OCI-LY1 (cell line): ENCODE results near the gene NAA40.

ENCODE experiments used
- H2AFZ ChIP-seq: fragments of 200-600 bp; sonication (generic), shearing (Covaris generic); 2 replicates; pipeline ENCODE4 v1.6.0; 2014; ENCODE audit warnings: antibody characterized with exemption, mild to moderate bottlenecking, low read length
- H3F3A ChIP-seq: fragments of 200-600 bp; sonication (generic), shearing (Covaris generic); 2 replicates; pipeline ENCODE4 v1.6.0; 2014; ENCODE audit warnings: mild to moderate bottlenecking, antibody characterized with exemption, low read length, moderate library complexity; ENCODE audit not compliant: insufficient read depth
- H3K27ac ChIP-seq: fragments of 200-600 bp; sonication (generic); 2 replicates; pipeline ENCODE4 v1.5.1; 2014; ENCODE audit warnings: low read length, mixed run types, mild to moderate bottlenecking, low read depth; ENCODE audit not compliant: poor library complexity, severe bottlenecking
- H3K27me3 ChIP-seq: fragments of 200-600 bp; sonication (generic); 2 replicates; pipeline ENCODE4 v1.6.0; 2014; ENCODE audit warnings: antibody characterized with exemption, mild to moderate bottlenecking, low read length, moderate library complexity; ENCODE audit not compliant: insufficient read depth
- H3K36me3 ChIP-seq: fragments of 200-600 bp; sonication (generic); 2 replicates; pipeline ENCODE4 v1.6.1; 2014; ENCODE audit warnings: mild to moderate bottlenecking, antibody characterized with exemption, low read length, moderate library complexity, mixed read lengths; ENCODE audit not compliant: insufficient read depth
- H3K4me1 ChIP-seq: fragments of 200-600 bp; sonication (generic); 2 replicates; pipeline ENCODE4 v1.5.1; 2014; ENCODE audit warnings: mild to moderate bottlenecking, low read length, moderate library complexity; ENCODE audit not compliant: insufficient read depth, severe bottlenecking
- H3K4me2 ChIP-seq: fragments of 200-600 bp; sonication (generic), shearing (Covaris generic); 2 replicates; pipeline ENCODE4 v1.6.1; 2014; ENCODE audit warnings: low read length
- H3K4me3 ChIP-seq: fragments of 200-600 bp; sonication (generic); 2 replicates; pipeline ENCODE4 v1.5.1; 2014; ENCODE audit warnings: low read length, low read depth, mild to moderate bottlenecking, mixed read lengths; ENCODE audit not compliant: poor library complexity, severe bottlenecking
- H3K79me2 ChIP-seq: fragments of 200-600 bp; shearing (Covaris generic); 2 replicates; pipeline ENCODE4 v1.6.1; 2016; ENCODE audit warnings: mixed run types, low read length, mixed read lengths; ENCODE audit not compliant: insufficient read depth
- H3K9ac ChIP-seq: fragments of 200-600 bp; sonication (generic), shearing (Covaris generic); 2 replicates; pipeline ENCODE4 v1.6.1; 2014; ENCODE audit warnings: mild to moderate bottlenecking, low read length, mixed read lengths
- H3K9me2 ChIP-seq: fragments of 200-600 bp; sonication (generic), shearing (Covaris generic); 2 replicates; pipeline ENCODE4 v1.6.1; 2014; ENCODE audit warnings: low read depth, mild to moderate bottlenecking, low read length, mixed read lengths
- H3K9me3 ChIP-seq: fragments of 200-600 bp; shearing (Covaris generic); 2 replicates; pipeline ENCODE4 v1.6.1; 2014; ENCODE audit warnings: low read length, mixed read lengths
- H4K20me1 ChIP-seq: fragments of 200-600 bp; sonication (generic), shearing (Covaris generic); 2 replicates; pipeline ENCODE4 v1.6.0; 2016; ENCODE audit warnings: mild to moderate bottlenecking, low read length; ENCODE audit not compliant: insufficient read depth
- EZH2 ChIP-seq: fragments of 200-600 bp; sonication (generic), shearing (Covaris generic); IDR thresholded peaks from 2 replicates; pipeline ENCODE4 v1.8.0; 2017; ENCODE audit warnings: borderline replicate concordance, mixed run types, mild to moderate bottlenecking, antibody characterized with exemption, low read length, moderate library complexity, mixed read lengths
- TF ChIP-seq, protein P1 (sequence below): fragments of 200-600 bp; sonication (generic), shearing (Covaris generic); IDR thresholded peaks from 2 replicates; pipeline ENCODE4 v1.5.1; 2017; ENCODE audit warnings: mild to moderate bottlenecking, antibody characterized with exemption, low read length, moderate library complexity, mixed read lengths

NAA40 gene

GRCh38 chr11:63945477-63946163, 6.8 kb downstream of the NAA40 start:
- peaks cover 20% of the 10 kb centered on the region; the same call in 1 of the 2 replicates for H3K79me2 ChIP-seq
- peaks cover 16% of the 10 kb centered on the region for H3K4me1 ChIP-seq
- H3K4me3 ChIP-seq: no peak overlapping the region
- H3K36me3 ChIP-seq: peaks cover 46% of the 10 kb centered on the region
- TF ChIP-seq, protein P1, sequence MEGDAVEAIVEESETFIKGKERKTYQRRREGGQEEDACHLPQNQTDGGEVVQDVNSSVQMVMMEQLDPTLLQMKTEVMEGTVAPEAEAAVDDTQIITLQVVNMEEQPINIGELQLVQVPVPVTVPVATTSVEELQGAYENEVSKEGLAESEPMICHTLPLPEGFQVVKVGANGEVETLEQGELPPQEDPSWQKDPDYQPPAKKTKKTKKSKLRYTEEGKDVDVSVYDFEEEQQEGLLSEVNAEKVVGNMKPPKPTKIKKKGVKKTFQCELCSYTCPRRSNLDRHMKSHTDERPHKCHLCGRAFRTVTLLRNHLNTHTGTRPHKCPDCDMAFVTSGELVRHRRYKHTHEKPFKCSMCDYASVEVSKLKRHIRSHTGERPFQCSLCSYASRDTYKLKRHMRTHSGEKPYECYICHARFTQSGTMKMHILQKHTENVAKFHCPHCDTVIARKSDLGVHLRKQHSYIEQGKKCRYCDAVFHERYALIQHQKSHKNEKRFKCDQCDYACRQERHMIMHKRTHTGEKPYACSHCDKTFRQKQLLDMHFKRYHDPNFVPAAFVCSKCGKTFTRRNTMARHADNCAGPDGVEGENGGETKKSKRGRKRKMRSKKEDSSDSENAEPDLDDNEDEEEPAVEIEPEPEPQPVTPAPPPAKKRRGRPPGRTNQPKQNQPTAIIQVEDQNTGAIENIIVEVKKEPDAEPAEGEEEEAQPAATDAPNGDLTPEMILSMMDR: peak; percentile 72
- no peak for TF ChIP-seq EZH2
- no peaks in the 10 kb centered on the region for H3K27me3 ChIP-seq
- H2AFZ ChIP-seq: no peak overlapping the region
- no peaks in the 10 kb centered on the region for H3F3A ChIP-seq
- no peak overlapping the region; the same call in 1 of the 2 replicates for H3K4me2 ChIP-seq
- H3K9ac ChIP-seq: no peak overlapping the region; the same call in 1 of the 2 replicates
- peak overlapping the region; percentile 27 for H3K27ac ChIP-seq
- no peaks in the 10 kb centered on the region for H3K9me2 ChIP-seq
- no peaks in the 10 kb centered on the region for H4K20me1 ChIP-seq
- no peaks in the 10 kb centered on the region for H3K9me3 ChIP-seq

DNA sequence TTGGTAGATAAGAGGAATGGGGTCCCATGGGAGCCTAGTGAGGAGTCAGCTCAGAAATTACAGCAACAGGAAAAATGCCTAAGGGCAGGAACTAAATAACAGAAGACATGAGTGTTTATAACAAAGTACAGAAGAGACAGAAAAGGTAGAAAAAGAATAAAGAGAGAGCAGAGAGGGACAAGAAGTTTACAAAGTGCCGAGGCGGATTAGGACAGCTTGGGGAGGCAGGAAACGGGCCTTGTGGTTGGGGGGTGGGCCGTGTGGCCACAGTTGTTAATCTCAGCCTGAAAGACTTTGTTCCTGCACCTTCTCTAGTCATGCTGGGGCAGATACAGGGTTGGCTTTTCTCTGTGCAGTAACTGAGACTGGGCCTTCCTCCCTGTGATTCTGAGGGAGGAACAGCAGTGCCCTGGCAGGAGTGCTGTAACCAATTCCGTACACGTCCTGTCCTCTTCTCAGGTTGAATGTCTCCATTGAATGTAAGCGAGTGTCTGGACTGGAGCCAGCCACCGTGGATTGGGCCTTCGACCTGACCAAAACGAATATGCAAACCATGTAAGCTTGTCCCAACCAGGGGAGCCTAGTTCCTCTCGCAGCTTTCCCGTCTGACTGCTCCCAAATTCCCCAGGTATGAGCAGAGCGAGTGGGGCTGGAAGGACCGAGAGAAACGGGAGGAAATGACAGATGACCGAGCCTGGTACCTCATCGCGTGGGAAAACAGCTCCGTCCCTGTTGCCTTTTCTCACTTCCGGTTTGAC, 13.2 kb downstream of the NAA40 start:
- H3K27me3 ChIP-seq: no peaks in the 10 kb centered on the region
- peak overlapping the region; percentile 46; the same call in 1 of the 2 replicates for H3K4me2 ChIP-seq
- H3K27ac ChIP-seq: peak overlapping the region; percentile 74
- no peaks in the 10 kb centered on the region for H3K79me2 ChIP-seq
- H3K9me2 ChIP-seq: no peaks in the 10 kb centered on the region
- H3K4me3 ChIP-seq: no peak overlapping the region
- peaks cover 76% of the 10 kb centered on the region for H3K36me3 ChIP-seq
- no peak overlapping the region for H2AFZ ChIP-seq
- peak overlapping the region; percentile 39; the same call in 1 of the 2 replicates for H3K9ac ChIP-seq
- no peak for TF ChIP-seq EZH2
- TF ChIP-seq, protein P1: no peak
- no peaks in the 10 kb centered on the region for H3F3A ChIP-seq
- H4K20me1 ChIP-seq: no peaks in the 10 kb centered on the region
- peaks cover 16% of the 10 kb centered on the region for H3K4me1 ChIP-seq
- H3K9me3 ChIP-seq: no peaks in the 10 kb centered on the region

GRCh38 chr11:63952570-63952969, 13.8 kb downstream of the NAA40 start:
- Histone ChIP-seq H3K9me2 (no peaks in the 10 kb centered on the region), H3K9me3 (no peaks in the 10 kb centered on the region), H4K20me1 (no peaks in the 10 kb centered on the region), H3K27me3 (no peaks in the 10 kb centered on the region), H3K4me2 (no peak overlapping the region), H3K4me3 (no peak overlapping the region), H3K79me2 (no peaks in the 10 kb centered on the region), H3F3A (no peaks in the 10 kb centered on the region), H2AFZ (no peak overlapping the region), H3K36me3 (peaks cover 74% of the 10 kb centered on the region), H3K4me1 (peaks cover 16% of the 10 kb centered on the region), H3K27ac (peak overlapping the region; percentile 74), H3K9ac (no peak overlapping the region)
- TF ChIP-seq, protein P1: no peak
- no peak for TF ChIP-seq EZH2
